GM21723 (cell line): ENCODE measurements around the gene CHD9.
"Not testable (repeated sequence)": the region's sequence is repeated elsewhere in the genome, so short reads cannot be mapped to it uniquely, and the experiment has no call there.

ENCODE experiments used
- ATAC-seq: cut with Tn5 transposase; IDR thresholded peaks from one replicate; pipeline ENCODE4 v1.9.1; 2021; ENCODE audit warnings: mild to moderate bottlenecking, moderate library complexity; ENCODE audit not compliant: unreplicated experiment

Gene CHD9

GRCh38 chr16:53130159-53131049 lies 75.6 kb downstream of the CHD9 start:
- peak; percentile 86 for ATAC-seq

- peak; percentile 0 for ATAC-seq
Measured at GRCh38 chr16:53131050-53131362, 76.2 kb downstream of the CHD9 start.

- ATAC-seq, result peak; percentile 19
Measured at GRCh38 chr16:53131363-53132071, 76.7 kb downstream of the CHD9 start.

GRCh38 chr16:53132406-53132805 lies 77.6 kb downstream of the CHD9 start:
- ATAC-seq, result no peak

- ATAC-seq, result no peak
Measured at GRCh38 chr16:53135329-53135728, 80.5 kb downstream of the CHD9 start.

- no peak for ATAC-seq
Measured at GRCh38 chr16:53142823-53143568, 88.2 kb downstream of the CHD9 start.

GRCh38 chr16:53147500-53148065 lies 92.8 kb downstream of the CHD9 start:
- ATAC-seq, result no peak

GRCh38 chr16:53150769-53151168 lies 96.0 kb downstream of the CHD9 start:
- no peak for ATAC-seq

- ATAC-seq, result no peak
Measured at GRCh38 chr16:53152329-53152728, 97.5 kb downstream of the CHD9 start.

- ATAC-seq, result no peak
Measured at GRCh38 chr16:53153130-53153529, 98.3 kb downstream of the CHD9 start.

GRCh38 chr16:53154513-53154912 lies 99.7 kb downstream of the CHD9 start:
- no peak for ATAC-seq

- no peak for ATAC-seq
Measured at GRCh38 chr16:53156516-53156915, 101.7 kb downstream of the CHD9 start.

- ATAC-seq, result peak; percentile 74
Measured at GRCh38 chr16:53159781-53160436, 105.1 kb downstream of the CHD9 start.

- no peak for ATAC-seq
Measured at GRCh38 chr16:53166099-53166498, 111.3 kb downstream of the CHD9 start.

- no peak for ATAC-seq
Measured at GRCh38 chr16:53168744-53169143, 114.0 kb downstream of the CHD9 start.

GRCh38 chr16:53172517-53172916 lies 117.7 kb downstream of the CHD9 start:
- no peak for ATAC-seq

- no peak for ATAC-seq
Measured at GRCh38 chr16:53175118-53175517, 120.3 kb downstream of the CHD9 start.

GRCh38 chr16:53176434-53176833 lies 121.6 kb downstream of the CHD9 start:
- no peak for ATAC-seq

GRCh38 chr16:53183442-53183841 lies 128.7 kb downstream of the CHD9 start:
- ATAC-seq, result no peak

- ATAC-seq, result not testable (repeated sequence)
Measured at GRCh38 chr16:53185741-53186140, 130.9 kb downstream of the CHD9 start.

- ATAC-seq, result no peak
Measured at GRCh38 chr16:53187775-53188174, 133.0 kb downstream of the CHD9 start.
